GM12892 (cell line): ENCODE measurements around the gene ZCCHC2.

Source experiments
- POLR2A ChIP-seq: IDR thresholded peaks from 2 replicates; pipeline ENCODE4 v1.6.1; 2011; ENCODE audit warnings: low read depth, low read length, control low read depth
- POLR2AphosphoS5 ChIP-seq: IDR thresholded peaks from 2 replicates; pipeline ENCODE4 v1.6.1; 2011; ENCODE audit warnings: low read depth, low read length, control low read depth
- TAF1 ChIP-seq: IDR thresholded peaks from 2 replicates; pipeline ENCODE4 v1.6.1; 2011; ENCODE audit warnings: low read depth, mild to moderate bottlenecking, control low read depth, low read length, borderline replicate concordance

DNA sequence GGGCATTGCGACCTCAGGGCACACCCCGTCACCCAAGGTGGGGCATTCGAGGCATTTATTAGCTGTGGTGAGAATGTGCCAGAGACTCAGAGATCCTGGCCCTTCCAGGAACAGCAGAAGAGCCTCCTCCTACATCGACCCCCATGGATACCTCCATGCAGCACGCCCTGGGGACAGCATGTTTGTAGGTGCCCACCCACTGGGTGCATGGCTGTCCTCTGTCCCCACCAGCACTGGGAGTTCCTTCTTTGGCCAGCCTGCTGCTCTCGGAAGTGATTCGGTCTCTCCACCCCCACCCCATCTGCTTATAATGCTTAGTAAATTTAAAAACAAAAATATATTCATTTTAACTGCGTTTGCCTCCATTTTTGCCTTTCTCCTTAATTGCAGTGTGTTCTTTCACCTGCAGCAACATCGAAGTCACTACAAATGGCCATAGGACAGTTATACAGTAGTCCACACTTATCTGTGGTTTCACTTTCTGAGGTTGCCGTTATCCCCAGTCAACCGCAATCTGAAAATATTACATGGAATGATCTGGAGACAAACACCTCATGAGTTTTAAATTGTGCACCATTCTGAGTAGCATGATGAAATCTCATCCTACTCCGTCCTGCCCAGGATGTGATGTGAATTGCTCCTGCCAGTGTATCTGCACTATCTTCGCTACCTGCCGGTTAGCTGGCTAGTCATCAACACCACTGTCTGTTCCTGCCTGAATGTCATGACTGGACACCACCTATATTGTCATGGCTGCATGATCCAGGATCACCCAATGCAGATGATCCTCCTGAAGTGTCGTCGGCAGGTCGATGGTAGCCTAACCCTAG lies 29.6 kb upstream of the ZCCHC2 start:
- TF ChIP-seq POLR2AphosphoS5 (no peak), POLR2A (no peak), TAF1 (no peak)
